Suppressor macrophage treated with lipopolysaccharide for 1 hour (primary cell): ENCODE measurements around the gene TIMELESS.
"Not testable (repeated sequence)": the region's sequence is repeated elsewhere in the genome, so short reads cannot be mapped to it uniquely, and the experiment has no call there.

Experiments used
- DNase-seq, 3 donors: peaks; one replicate each; pipeline ENCODE4 v3.0.0-alpha.2; 2020 to 2022

TIMELESS gene, protein sequence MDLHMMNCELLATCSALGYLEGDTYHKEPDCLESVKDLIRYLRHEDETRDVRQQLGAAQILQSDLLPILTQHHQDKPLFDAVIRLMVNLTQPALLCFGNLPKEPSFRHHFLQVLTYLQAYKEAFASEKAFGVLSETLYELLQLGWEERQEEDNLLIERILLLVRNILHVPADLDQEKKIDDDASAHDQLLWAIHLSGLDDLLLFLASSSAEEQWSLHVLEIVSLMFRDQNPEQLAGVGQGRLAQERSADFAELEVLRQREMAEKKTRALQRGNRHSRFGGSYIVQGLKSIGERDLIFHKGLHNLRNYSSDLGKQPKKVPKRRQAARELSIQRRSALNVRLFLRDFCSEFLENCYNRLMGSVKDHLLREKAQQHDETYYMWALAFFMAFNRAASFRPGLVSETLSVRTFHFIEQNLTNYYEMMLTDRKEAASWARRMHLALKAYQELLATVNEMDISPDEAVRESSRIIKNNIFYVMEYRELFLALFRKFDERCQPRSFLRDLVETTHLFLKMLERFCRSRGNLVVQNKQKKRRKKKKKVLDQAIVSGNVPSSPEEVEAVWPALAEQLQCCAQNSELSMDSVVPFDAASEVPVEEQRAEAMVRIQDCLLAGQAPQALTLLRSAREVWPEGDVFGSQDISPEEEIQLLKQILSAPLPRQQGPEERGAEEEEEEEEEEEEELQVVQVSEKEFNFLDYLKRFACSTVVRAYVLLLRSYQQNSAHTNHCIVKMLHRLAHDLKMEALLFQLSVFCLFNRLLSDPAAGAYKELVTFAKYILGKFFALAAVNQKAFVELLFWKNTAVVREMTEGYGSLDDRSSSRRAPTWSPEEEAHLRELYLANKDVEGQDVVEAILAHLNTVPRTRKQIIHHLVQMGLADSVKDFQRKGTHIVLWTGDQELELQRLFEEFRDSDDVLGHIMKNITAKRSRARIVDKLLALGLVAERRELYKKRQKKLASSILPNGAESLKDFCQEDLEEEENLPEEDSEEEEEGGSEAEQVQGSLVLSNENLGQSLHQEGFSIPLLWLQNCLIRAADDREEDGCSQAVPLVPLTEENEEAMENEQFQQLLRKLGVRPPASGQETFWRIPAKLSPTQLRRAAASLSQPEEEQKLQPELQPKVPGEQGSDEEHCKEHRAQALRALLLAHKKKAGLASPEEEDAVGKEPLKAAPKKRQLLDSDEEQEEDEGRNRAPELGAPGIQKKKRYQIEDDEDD

DNA sequence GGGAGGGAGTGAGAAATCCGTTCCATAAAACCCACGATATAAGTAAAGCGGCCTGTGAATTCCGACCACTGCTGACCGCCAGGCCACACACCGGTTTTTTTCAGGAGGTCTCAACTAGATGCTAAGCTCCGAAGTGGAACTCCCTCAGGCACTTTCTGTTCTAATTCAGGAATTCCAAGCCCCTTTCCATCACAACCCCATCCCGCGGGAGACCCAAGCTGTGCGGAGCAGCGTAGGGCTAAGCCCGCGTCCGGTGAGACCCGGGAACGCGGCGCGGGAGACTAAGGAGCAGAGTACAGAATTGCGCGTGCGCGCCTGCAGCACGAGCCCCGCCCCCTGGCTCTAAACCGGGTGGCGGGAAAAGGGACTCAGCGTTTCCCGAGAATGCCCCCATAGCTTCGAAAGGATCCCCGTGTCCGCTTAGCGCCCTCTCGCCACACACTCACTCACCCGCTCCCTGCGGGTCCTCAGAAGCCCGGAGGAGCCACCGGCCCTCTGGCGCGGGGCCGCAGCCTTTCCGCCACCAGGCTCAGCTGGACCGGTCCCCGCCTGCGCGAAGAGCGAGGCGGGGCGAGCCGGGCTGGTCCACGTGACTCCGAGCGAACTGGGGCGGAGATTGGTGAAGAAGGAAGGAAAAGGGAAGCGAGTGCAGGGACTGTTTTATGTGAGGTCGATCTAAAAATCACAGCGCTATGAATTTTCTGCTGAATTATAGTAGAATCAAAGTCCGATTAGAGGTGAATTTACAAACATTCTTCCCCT is at the start of gene TIMELESS:
TSS of gene TIMELESS (minus strand) at position 567 of the 762 bp plus-strand sequence. CDS start 15,256 bp downstream, outside the sequence.
- DNase-seq, result peak; percentile 93 to 96 (median 95)

DNA sequence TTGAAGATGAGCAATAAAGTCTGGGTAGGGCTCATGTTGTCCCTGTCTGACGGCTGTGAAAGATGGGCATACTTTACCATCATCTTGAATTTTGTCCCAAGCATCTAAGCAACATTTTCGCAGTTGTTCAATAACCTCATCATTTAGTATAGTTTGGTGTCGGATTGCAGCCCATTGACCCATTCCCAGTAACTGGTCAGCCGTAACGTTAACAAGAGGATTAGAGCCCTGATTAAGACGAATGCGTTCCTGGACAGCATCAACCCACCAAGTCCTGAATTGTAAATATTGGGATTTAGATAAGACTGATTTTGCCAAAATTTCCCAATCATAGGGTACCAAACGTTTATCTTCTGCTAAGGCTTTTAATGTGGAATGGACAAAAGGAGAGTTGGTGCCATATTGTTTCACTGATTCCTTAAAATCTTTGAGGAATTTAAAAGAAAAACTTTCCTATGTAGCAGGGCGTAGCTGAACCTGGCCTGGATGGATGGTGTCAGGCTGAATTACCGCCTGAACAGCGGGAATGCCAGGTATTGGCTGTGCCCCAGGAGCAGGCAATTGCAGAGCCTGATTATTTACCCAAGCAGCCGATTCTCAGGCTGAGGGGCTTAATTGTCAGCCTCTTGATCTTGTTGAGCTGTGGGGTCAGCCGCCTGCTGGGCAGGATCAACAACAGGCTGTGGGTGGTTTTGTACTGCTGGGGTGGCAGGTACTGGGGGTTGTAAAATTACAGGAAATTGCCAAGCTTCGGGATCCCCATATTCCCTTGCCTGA is 49.1 kb upstream of the TIMELESS start:
- DNase-seq, result not testable (repeated sequence)

DNA sequence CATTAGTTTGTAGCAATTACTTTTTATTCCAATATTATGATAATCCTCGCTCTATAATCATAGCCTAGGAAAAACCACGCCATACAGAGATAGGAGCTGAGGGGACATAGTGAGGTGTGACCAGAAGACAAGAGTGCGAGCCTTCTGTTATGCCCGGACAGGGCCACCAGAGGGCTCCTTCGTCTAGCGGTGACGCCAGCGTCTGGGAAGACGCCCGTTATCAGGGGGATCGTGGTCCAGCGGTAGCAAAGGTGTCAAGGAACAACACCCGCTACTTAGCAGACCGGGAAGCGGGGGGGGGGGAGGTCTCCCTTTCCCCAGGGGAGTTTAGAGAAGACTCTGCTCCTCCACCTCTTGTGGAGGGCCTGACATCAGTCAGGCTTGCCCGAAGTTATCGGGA is 47.5 kb upstream of the TIMELESS start:
- DNase-seq, result peak; percentile 25 to 47 (median 31)

DNA sequence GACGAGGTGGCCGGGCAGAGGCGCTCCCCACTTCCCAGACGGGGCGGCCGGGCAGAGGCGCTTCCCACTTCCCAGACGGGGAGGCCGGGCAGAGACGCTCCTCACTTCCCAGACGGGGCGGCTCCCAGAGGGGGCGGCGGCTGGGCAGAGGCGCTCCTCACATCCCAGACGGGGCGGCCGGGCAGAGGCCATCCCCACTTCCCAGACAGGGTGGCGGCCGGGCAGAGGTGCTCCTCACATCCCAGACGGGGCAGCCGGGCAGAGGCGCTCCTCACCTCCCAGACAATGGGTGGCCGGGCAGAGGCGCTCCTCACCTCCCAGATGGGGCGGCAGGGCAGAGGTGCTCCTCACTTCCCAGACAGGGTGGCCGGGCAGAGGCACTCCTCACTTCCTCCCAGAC is 45.3 kb upstream of the TIMELESS start:
- DNase-seq, result not testable (repeated sequence)

DNA sequence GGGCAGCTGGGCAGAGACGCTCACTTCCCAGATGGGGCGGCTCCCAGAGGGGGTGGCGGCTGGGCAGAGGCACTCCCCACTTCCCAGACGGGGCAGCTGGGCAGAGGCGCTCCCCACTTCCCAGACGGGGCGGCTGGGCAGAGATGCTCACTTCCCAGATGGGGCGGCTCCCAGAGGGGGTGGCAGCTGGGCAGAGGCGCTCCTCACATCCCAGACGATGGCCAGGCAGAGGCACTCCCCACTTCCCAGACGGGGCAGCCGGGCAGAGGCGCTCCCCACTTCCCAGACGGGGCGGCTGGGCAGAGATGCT is 44.8 kb upstream of the TIMELESS start:
- DNase-seq, result not testable (repeated sequence)

DNA sequence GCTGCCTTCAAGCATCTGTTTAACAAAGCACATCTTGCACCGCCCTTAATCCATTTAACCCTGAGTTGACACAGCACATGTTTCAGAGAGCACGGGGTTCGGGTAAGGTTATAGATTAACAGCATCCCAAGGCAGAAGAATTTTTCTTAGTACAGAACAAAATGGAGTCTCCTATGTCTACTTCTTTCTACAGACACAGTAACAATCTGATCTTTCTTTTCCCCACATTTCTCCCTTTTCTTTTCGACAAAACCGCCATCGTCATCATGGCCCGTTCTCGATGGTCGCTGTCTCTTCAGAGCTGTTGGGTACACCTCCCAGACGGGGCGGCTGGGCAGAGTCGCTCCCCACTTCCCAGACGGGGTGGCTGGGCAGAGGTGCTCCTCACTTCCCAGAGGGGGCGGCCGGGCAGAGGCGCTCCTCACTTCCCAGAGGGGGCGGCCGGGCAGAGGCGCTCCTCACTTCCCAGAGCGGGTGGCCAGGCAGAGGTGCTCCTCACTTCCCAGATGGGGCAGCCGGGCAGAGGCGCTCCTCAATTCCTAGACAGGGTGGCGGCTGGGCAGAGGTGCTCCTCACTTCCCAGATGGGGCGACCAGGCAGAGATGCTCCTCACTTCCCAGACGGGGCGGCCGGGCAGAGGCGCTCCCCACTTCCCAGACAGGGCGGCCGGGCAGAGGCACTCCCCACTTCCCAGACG is 44.3 kb upstream of the TIMELESS start:
- DNase-seq, result not testable (repeated sequence)

DNA sequence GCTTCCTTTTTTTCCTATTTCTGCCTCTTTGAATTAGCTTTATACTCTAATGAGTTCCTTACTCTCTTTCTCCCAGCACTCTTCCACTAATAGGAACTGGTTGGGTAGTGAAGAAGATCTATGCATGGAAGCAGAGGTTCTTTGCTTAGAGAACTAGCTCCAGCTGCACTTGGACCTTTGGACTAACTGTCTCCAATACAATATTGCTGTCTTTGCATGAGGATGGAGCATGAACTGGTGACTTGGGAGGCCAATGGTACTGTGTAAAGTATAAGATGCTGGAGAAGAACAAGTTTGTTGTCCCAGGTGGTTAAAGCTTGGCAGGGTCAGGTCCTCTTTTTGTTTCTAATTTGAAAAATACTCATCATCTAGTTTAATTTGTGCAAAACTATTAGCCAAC is 41.1 kb upstream of the TIMELESS start:
- no peak for DNase-seq

DNA sequence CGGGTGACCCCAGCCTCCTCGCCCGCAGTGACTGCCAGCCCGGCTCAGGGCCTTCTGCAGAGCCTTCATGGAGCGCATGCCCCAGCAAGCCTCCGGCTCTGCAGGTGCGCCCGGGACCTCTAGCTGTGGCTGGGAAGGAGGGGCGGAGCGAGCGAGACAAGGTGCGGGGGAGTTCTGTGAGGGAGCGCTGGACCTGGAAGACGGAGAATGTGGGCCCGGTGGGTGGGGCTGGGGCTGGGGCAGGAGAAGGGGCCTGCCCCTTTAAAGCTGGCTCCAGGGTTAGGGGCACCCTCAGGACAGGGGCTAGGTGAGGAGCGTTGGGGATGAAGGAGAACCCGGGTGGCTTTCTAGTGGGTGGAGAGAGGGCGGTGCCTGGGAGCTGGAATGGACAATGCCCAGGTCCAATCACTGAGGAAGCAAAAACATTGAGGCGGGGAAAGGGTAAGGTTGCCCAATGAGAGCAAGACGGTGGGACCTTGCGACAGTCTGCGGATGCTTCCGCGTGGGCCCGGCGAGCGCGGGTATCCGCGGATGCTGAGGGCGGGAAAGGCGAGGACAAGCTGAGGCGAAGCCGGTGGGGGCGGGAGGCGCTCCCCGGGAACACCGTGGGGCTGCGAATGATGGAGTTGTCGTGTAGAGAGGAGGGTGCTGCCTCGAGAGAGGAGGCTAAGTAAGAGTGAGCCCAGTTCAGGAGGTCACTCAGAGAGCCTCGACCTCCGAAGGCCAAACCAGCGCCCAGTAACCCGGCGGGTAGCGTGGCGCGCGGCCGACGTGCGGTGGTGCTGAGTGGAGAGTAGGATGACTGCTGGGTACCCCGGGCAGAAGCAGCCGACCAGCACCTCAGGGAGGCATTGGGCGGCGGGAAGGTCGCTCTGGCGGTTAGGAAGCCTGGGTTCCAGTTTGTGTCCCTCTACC is 39.1 kb upstream of the TIMELESS start, which contains the start of gene GLS2:
TSS of gene GLS2 (minus strand) at position 121 of the 915 bp plus-strand sequence. CDS start at position 78, 43 bp downstream.
- DNase-seq, result peak; percentile 71 to 83 (median 81)

DNA sequence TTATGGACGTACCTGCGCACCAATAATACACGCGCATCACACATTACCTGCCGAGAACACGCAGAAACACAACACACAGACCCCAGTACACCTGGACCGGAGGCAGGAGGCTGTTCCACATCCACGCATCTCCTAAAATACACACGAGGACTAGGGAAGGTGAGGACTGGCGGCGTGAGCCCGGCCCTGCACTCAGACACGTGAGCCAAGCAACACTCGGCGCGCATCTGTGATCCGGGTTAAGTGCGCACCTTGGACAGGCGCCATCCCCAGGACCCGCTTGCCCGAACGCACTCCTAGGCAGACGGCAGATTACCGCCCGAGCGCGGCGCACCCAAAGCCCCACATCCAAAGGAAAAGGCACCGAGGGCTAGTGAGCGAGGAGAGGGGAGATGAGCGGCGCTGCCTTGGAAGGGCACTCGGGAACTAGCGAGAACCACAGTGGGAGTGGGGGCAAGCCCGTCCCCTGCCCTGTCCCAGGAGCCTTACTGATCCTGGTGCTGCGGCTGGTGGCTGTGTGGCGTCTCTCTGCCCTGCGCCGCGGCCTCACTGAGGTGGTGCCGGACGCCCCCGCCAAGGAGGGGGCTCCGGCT is 38.3 kb upstream of the TIMELESS start:
- no peak for DNase-seq

DNA sequence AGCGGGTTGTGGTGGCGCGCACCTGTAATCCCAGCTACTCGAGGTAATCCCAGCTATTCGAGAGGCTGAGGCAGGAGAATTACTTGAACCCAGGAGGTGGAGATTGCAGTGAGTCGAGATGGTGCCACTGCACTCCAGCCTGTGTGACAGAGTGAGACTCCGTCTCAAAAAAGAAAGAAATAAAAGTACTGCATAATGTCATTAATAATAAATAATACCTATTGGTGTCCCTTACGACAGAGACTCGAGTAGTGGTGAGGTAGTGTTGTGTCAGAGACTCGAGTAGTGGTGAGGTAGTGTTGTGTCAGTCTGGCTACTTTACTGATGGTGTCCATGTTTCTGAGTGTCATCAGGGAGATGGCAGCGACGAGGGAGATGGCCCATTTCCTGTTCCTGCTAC is 37.5 kb upstream of the TIMELESS start:
- no peak for DNase-seq

DNA sequence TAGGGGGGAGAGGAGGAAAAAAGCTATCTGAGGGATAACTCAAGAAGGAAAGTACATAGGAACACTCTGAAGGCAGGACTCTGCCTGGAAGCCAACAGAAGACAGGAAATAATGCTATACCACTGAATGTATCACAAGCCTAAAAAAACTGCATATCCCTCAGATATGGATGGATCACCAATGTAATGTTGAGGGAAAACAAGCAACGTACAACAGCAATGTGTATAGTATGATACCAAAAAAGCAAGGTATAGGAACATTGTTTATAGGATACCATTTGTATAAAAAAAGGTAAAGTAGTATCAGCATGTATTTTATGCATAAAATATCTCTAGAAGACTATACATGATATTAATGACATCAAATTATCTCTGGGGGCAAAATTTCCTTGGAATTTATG is 35.3 kb upstream of the TIMELESS start:
- DNase-seq, result no peak

DNA sequence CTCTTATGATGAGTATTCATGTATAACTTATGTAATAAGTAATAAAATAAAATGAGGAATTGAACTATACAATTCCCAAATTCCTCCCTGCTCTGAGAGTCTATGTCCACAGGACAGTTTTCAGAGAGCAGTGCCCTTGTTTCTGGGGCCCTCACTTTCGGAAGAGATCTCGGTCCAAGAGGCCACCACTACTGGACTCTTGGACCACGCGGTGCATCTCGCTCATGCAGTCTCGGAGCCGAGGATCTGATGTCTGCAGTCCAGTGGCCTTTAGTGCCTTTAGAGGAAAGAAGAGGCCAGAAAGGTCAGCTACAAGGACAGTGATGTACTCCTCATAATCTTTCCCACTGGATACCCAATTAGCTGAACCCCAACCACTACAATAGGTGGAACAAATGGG is 30.4 kb upstream of the TIMELESS start:
- DNase-seq, result no peak

DNA sequence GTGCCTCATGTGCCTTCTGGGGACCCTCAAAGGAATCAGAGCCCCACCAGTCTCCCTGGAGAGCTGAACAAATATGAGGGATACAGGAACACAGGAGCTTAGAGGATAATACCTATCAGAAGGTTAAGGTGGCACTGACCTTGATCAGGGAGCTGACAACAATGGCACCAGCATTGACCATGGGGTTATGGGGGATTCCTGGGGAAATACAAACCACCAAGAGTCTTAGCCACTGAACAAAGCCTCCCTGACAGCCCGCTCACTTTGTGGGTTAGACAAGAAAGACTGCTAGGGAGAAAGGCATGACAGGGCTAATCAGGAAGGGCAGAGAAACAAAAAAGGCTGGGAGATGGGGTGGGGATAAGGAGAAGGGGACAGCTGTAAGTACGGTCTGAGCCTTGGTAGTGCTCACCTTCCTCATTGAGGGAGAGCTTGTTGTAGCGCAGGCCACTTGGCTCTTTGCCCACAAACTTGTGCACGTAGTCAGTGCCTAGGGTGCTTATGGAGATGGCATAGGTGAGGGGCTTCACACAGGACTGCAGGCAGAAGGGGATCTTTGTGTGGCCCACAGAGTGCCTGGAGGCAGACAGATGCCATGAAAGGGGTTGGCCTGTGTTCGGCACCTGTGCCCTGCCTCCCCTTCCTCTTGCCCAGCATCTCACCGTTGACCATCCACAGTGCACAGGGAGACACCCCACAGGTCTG is 28.4 kb upstream of the TIMELESS start:
- no peak for DNase-seq

DNA sequence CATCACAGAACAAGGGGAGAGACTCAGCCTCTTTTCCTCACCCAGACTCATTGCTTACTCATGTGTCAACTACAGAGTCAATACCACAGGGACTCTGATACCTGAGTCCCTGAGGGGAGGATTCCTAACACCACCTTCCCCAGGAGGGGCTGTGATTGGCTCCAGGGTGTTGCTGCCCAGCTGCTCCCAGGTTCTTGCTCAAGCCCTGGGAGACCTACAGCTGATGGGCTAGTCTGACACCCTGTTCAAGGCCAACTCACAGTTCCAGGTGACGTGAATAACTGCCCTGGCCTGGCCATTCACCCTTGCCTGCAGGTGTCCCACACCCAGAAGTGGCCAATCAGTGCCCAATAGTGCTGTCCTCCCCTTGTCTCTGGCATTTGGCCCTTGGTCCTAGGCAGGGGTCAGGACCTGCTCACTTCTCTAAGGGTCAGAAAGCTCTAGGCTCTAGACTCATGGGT is 27.8 kb upstream of the TIMELESS start:
- DNase-seq, result no peak

DNA sequence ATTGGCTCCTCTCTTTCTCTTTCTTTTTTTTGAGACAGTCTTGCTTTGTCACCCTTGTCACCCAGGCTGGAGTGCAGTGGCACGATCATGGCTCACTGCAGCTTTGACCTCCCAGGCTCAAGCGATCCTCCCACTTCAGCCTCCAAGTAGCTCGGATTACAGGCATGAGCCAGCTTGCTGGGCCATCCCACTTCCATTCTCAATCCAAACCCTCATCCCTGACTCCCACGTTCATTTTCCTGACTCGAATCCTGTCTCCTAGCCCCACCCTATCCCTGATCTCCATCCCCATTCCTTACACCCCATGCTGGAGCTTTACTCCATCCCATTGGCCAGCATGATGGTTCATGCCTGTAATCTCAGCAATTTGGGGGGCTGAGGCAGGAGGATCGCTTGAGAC is 26.9 kb upstream of the TIMELESS start:
- no peak for DNase-seq

DNA sequence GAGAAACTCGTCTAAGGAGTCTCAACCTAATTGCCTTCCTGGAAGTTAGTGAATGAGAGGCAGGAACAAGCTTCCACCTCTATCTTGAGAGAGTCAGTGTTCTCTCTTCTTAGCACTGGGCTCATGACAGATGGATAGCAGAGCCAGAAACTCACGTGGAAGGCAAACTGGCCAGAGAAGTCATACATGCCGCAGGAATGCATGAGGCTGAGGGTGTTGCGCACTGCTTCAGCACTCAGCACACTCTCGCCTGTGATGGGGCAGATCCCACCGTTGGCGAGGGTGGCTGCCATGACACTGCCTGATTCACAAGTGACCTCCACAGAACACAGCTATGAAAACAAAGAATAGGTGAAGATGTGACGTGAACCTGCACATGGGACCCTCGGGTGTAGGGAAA is 25.2 kb upstream of the TIMELESS start:
- no peak for DNase-seq

DNA sequence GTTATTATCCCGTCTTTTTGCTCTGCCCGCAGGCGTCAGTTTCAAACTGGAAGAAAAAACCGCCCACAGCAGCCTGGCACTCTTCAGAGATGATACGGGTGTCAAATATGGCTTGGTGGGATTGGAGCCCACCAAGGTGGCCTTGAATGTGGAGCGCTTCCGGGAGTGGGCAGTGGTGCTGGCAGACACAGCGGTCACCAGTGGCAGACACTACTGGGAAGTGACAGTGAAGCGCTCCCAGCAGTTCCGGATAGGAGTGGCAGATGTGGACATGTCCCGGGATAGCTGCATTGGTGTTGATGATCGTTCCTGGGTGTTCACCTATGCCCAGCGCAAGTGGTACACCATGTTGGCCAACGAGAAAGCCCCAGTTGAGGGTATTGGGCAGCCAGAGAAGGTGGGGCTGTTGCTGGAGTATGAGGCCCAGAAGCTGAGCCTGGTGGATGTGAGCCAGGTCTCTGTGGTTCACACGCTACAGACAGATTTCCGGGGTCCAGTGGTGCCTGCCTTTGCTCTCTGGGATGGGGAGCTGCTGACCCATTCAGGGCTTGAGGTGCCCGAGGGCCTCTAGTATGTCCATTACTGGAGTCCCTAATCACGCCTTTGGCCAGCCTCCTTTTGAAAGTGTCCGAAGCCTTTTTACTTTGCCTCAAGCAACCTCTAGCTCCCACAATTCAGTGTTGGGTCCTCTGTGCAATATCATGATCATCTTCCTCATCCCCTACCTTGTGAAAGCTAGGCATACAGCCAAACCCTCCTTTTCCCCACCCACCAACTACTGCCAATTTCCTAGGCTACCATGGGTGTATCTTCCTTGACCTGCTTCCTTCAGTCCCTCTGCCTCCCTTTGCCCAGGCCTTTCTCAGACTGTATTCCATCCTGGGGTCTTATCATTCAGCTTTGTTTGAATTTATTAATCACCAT is 20.0 kb upstream of the TIMELESS start:
- DNase-seq, result peak in 2 of 3 donors; percentile 22 to 25
